ACHN (cell line): ENCODE results near the gene CTNNA2.

Experiments
- DNase-seq: peaks from one replicate; pipeline ENCODE4 v3.0.0-alpha.2; 2015
- in situ Hi-C: cut with HindIII; loops from 2 replicates; pipeline ENCODE4 v1.10.0; 2017; ENCODE audit warnings: low sequenced_read_pairs, low pct_ligation_motif_present, low pct_unique_long_range_greater_than_20kb

CTNNA2 gene

GRCh38 chr2:79938648-79939047, 425.8 kb downstream of the CTNNA2 start:
- DNase-seq: no peak
- in situ Hi-C loops: no loop called here

- DNase-seq: no peak
- in situ Hi-C loops: no loop called here
Measured at GRCh38 chr2:79940364-79940763, 427.5 kb downstream of the CTNNA2 start.

GRCh38 chr2:79941179-79941578, 428.3 kb downstream of the CTNNA2 start:
- no peak for DNase-seq
- in situ Hi-C loops: no loop called here

- no peak for DNase-seq
Measured at GRCh38 chr2:79944205-79944604, 431.4 kb downstream of the CTNNA2 start.

GRCh38 chr2:79945653-79946445, 433.0 kb downstream of the CTNNA2 start:
- DNase-seq: no peak
- in situ Hi-C loops: no loop called here

More at GRCh38 chr2:79944205-79944604, 431.4 kb downstream of the CTNNA2 start:
- in situ Hi-C loops: no loop called here

- in situ Hi-C loops: no loop called here
Measured at GRCh38 chr2:79947751-79948150, 434.9 kb downstream of the CTNNA2 start.

GRCh38 chr2:79950526-79950925, 437.7 kb downstream of the CTNNA2 start:
- DNase-seq: no peak
- in situ Hi-C loops: no loop called here

More at GRCh38 chr2:79947751-79948150, 434.9 kb downstream of the CTNNA2 start:
- no peak for DNase-seq

GRCh38 chr2:79952616-79953015, 439.8 kb downstream of the CTNNA2 start:
- in situ Hi-C loops: no loop called here
- DNase-seq: no peak

- DNase-seq: no peak
- in situ Hi-C loops: no loop called here
Measured at GRCh38 chr2:79960035-79960434, 447.2 kb downstream of the CTNNA2 start.

- no peak for DNase-seq
- in situ Hi-C loops: no loop called here
Measured at GRCh38 chr2:79960519-79960918, 447.7 kb downstream of the CTNNA2 start.

- in situ Hi-C loops: no loop called here
- no peak for DNase-seq
Measured at GRCh38 chr2:79964966-79965365, 452.1 kb downstream of the CTNNA2 start.

- in situ Hi-C loops: no loop called here
- no peak for DNase-seq
Measured at GRCh38 chr2:79966369-79966768, 453.5 kb downstream of the CTNNA2 start.

- in situ Hi-C loops: no loop called here
- no peak for DNase-seq
Measured at GRCh38 chr2:79966882-79967281, 454.0 kb downstream of the CTNNA2 start.

GRCh38 chr2:79971807-79972206, 459.0 kb downstream of the CTNNA2 start:
- in situ Hi-C loops: no loop called here
- no peak for DNase-seq

- DNase-seq: no peak
- in situ Hi-C loops: no loop called here
Measured at GRCh38 chr2:79972661-79973060, 459.8 kb downstream of the CTNNA2 start.

- no peak for DNase-seq
- in situ Hi-C loops: no loop called here
Measured at GRCh38 chr2:79975791-79976565, 463.1 kb downstream of the CTNNA2 start.

GRCh38 chr2:79977792-79978191, 464.9 kb downstream of the CTNNA2 start:
- no peak for DNase-seq
- in situ Hi-C loops: no loop called here

- no peak for DNase-seq
- in situ Hi-C loops: no loop called here
Measured at GRCh38 chr2:79980116-79980515, 467.3 kb downstream of the CTNNA2 start.

- in situ Hi-C loops: no loop called here
Measured at GRCh38 chr2:79980816-79981215, 468.0 kb downstream of the CTNNA2 start.

GRCh38 chr2:79981316-79981715, 468.5 kb downstream of the CTNNA2 start:
- in situ Hi-C loops: no loop called here

More at GRCh38 chr2:79980816-79981215, 468.0 kb downstream of the CTNNA2 start:
- no peak for DNase-seq

More at GRCh38 chr2:79981316-79981715, 468.5 kb downstream of the CTNNA2 start:
- no peak for DNase-seq
